GM23338 (cell line): ENCODE results near the gene GNPTAB. TPM values are rescaled to one million over a fixed set of nuclear protein-coding genes. Genes with fewer than 3 reads are reported as not detected.

ENCODE experiments used
- ATAC-seq: fragments of 200-7000 bp; cut with Tn5 transposase; 3 replicates; pipeline ENCODE4 v1.9.1; 2020
- DNase-seq: peaks from one replicate; pipeline ENCODE4 v3.0.0-alpha.2; 2015; ENCODE audit warnings: low spot score
- H2AFZ ChIP-seq: fragments of 200-600 bp; sonication (generic); 2 replicates; pipeline ENCODE4 v1.8.0; 2016; ENCODE audit warnings: antibody characterized with exemption, mild to moderate bottlenecking, moderate library complexity
- H3F3A ChIP-seq: fragments of 200-600 bp; sonication (generic); replicated peaks from 2 replicates; pipeline ENCODE4 v1.8.0; 2017; ENCODE audit warnings: antibody characterized with exemption, mixed run types, low read depth
- H3K27ac ChIP-seq: fragments of 200-600 bp; sonication (generic); 2 replicates; pipeline ENCODE4 v1.6.1; 2016; ENCODE audit warnings: low read depth
- H3K27me3 ChIP-seq: fragments of 200-600 bp; sonication (generic); 2 replicates; pipeline ENCODE4 v1.8.0; 2016; ENCODE audit warnings: mild to moderate bottlenecking, mixed run types, moderate library complexity; ENCODE audit not compliant: insufficient read depth
- H3K36me3 ChIP-seq: fragments of 200-600 bp; sonication (generic); 2 replicates; pipeline ENCODE4 v1.8.0; 2016; ENCODE audit warnings: mild to moderate bottlenecking; ENCODE audit not compliant: insufficient read depth
- H3K4me1 ChIP-seq: fragments of 200-600 bp; sonication (generic); 2 replicates; pipeline ENCODE4 v1.8.0; 2016; ENCODE audit warnings: mild to moderate bottlenecking, moderate library complexity; ENCODE audit not compliant: insufficient read depth
- H3K4me2 ChIP-seq: fragments of 200-600 bp; sonication (generic); 2 replicates; pipeline ENCODE4 v1.7.1; 2017; ENCODE audit warnings: mixed run types
- H3K4me3 ChIP-seq: fragments of 200-600 bp; sonication (generic); 2 replicates; pipeline ENCODE4 v1.6.1; 2016; ENCODE audit warnings: mixed run types
- H3K79me2 ChIP-seq: fragments of 200-600 bp; sonication (generic); replicated peaks from 2 replicates; pipeline ENCODE4 v1.8.0; 2017; ENCODE audit warnings: mild to moderate bottlenecking; ENCODE audit not compliant: insufficient read depth
- H3K9me2 ChIP-seq: fragments of 200-600 bp; sonication (generic); 2 replicates; pipeline ENCODE4 v1.8.0; 2017; ENCODE audit not compliant: insufficient read depth
- H4K20me1 ChIP-seq: fragments of 200-600 bp; sonication (generic); replicated peaks from 2 replicates; pipeline ENCODE4 v1.8.0; 2017; ENCODE audit warnings: mild to moderate bottlenecking; ENCODE audit not compliant: insufficient read depth
- H3K27ac Mint-ChIP-seq: 2 replicates; pipeline ENCODE4 v1.8.0; 2020; ENCODE audit warnings: inconsistent platforms, mild to moderate bottlenecking, moderate library complexity, mixed read lengths
- H3K27me3 Mint-ChIP-seq: 3 replicates; pipeline ENCODE4 v1.8.0; 2022; ENCODE audit warnings: low read depth, mild to moderate bottlenecking, moderate library complexity, mixed read lengths, inconsistent platforms; ENCODE audit not compliant: insufficient read depth, poor library complexity
- H3K36me3 Mint-ChIP-seq: 3 replicates; pipeline ENCODE4 v1.8.0; 2021; ENCODE audit warnings: low read depth, mild to moderate bottlenecking, inconsistent platforms, moderate library complexity, mixed read lengths
- H3K4me1 Mint-ChIP-seq: 3 replicates; pipeline ENCODE4 v1.8.0; 2020; ENCODE audit warnings: mild to moderate bottlenecking, inconsistent platforms, mixed read lengths
- H3K4me3 Mint-ChIP-seq: 3 replicates; pipeline ENCODE4 v1.8.0; 2021; ENCODE audit warnings: moderate library complexity, mild to moderate bottlenecking, inconsistent platforms, mixed read lengths
- H3K9me3 Mint-ChIP-seq: 3 replicates; pipeline ENCODE4 v1.8.0; 2020; ENCODE audit warnings: moderate library complexity, mild to moderate bottlenecking, inconsistent platforms, mixed read lengths
- CREB1 ChIP-seq: fragments of 250-450 bp; sonication (Bioruptor Pico); IDR thresholded peaks from 2 replicates; pipeline ENCODE4 v1.5.0; 2020; ENCODE audit warnings: low read depth, mild to moderate bottlenecking, moderate library complexity
- CTCF ChIP-seq, 2 experiments: fragments of 200-600 bp in 1 of 2; sonication (generic) in 1 of 2; conservative IDR thresholded peaks; 2 replicates each; pipeline versions ENCODE4 v1.5.1 to v1.6.1; 2016 to 2017; ENCODE audit warnings: antibody characterized with exemption in 2 of 2, low read depth in 2 of 2, mild to moderate bottlenecking in 2 of 2, moderate library complexity in 1 of 2
- ETS1 ChIP-seq: IDR thresholded peaks from 2 replicates; pipeline ENCODE4 v1.6.1; 2016; ENCODE audit warnings: antibody characterized with exemption
- EZH2 ChIP-seq: fragments of 200-600 bp; sonication (generic); IDR thresholded peaks from one replicate; pipeline ENCODE4 v1.8.0; 2017; ENCODE audit warnings: antibody characterized with exemption, mild to moderate bottlenecking, low read depth; ENCODE audit not compliant: unreplicated experiment
- POLR2AphosphoS5 ChIP-seq: IDR thresholded peaks from 2 replicates; pipeline ENCODE4 v1.6.1; 2016; ENCODE audit warnings: antibody characterized with exemption, low read depth
- ZNF114 ChIP-seq: fragments of 250-450 bp; sonication (Bioruptor Pico); IDR thresholded peaks from 2 replicates; pipeline ENCODE4 v1.5.0; 2020; ENCODE audit warnings: mild to moderate bottlenecking, moderate library complexity
- ZNF331 ChIP-seq: fragments of 250-450 bp; sonication (Bioruptor Pico); IDR thresholded peaks from 2 replicates; pipeline ENCODE4 v1.5.0; 2020; ENCODE audit warnings: low read depth, mild to moderate bottlenecking, moderate library complexity
- ZNF462 ChIP-seq: fragments of 250-450 bp; sonication (Bioruptor Pico); IDR thresholded peaks from 2 replicates; pipeline ENCODE4 v1.5.0; 2020; ENCODE audit warnings: mild to moderate bottlenecking, moderate library complexity
- polyA plus RNA-seq: library from polyadenylated mRNA; unstranded; fragments of >200 nt; fragmentation: Nextera tagmentation; extraction: Ambion mirVana; gene quantifications from 2 replicates; pipeline ENCODE4 v1.2.1, GENCODE V29; 2016
- total RNA-seq: library from RNA; depleted of rRNA; stranded (reverse); fragments of >200 nt; shearing (Covaris generic); gene quantifications from 2 replicates; pipeline ENCODE4 v1.2.3, GENCODE V29; 2014

GNPTAB gene
- total and polyA plus RNA-seq, 2 experiments from 2014 or later: 23.6 to 58.3 TPM

GRCh38 chr12:101876861-101877805 is 46.4 kb upstream of the GNPTAB start, which contains the start of gene DRAM1:
Gene DRAM1, plus strand, starts transcription at chr12:101877580. Its CDS starts 210 bp downstream, at chr12:101877790.
- peak within 1 kb of the TSS; percentile 76 for H3K4me3 Mint-ChIP-seq
- H3K27me3 Mint-ChIP-seq: peaks cover 15% of the 10 kb centered on the region
- Histone ChIP-seq H3K4me3 (peak within 1 kb of the TSS; percentile 78), H3K36me3 (no peaks in the 10 kb centered on the region), H3K9me2 (no peaks in the 10 kb centered on the region), H3K79me2 (no peaks in the 10 kb centered on the region), H4K20me1 (no peaks in the 10 kb centered on the region), H3K27ac (no peak within 1 kb of the TSS), H3K4me2 (peak within 1 kb of the TSS; percentile 88), H2AFZ (peak within 1 kb of the TSS; percentile 95), H3K27me3 (peaks cover 26% of the 10 kb centered on the region), H3F3A (0 out of 2 replicates have a peak, but pooled peaks cover 4% of the 10 kb centered on the region), H3K4me1 (peaks cover 5% of the 10 kb centered on the region; the same call in 1 of the 2 replicates)
- peaks cover 5% of the 10 kb centered on the region for H3K4me1 Mint-ChIP-seq
- DNase-seq (peak; percentile 90), ATAC-seq (peak; percentile 91)
- no peaks in the 10 kb centered on the region; the same call in 2 of the 3 replicates for H3K36me3 Mint-ChIP-seq
- H3K9me3 Mint-ChIP-seq: no peaks in the 10 kb centered on the region
- TF ChIP-seq EZH2 (no peak), POLR2AphosphoS5 (peak; percentile 57), CREB1 (CRISPR knock-in tag) (peak; percentile 2), ZNF114 (CRISPR knock-in tag) (no peak)
- no peak within 1 kb of the TSS for H3K27ac Mint-ChIP-seq

- no peaks in the 10 kb centered on the region for H4K20me1 ChIP-seq
- Mint-ChIP-seq H3K9me3 (no peaks in the 10 kb centered on the region), H3K27me3 (peaks cover 15% of the 10 kb centered on the region), H3K4me1 (peaks cover 5% of the 10 kb centered on the region), H3K36me3 (no peaks in the 10 kb centered on the region; the same call in 2 of the 3 replicates), H3K4me3 (peak overlapping the region; percentile 76), H3K27ac (no peak overlapping the region)
- peak overlapping the region; percentile 78 for H3K4me3 ChIP-seq
- H3K27ac ChIP-seq: no peak overlapping the region
- DNase-seq (peak; percentile 6), ATAC-seq (no peak)
- no peaks in the 10 kb centered on the region for H3K36me3 ChIP-seq
- H3K27me3 ChIP-seq: peaks cover 26% of the 10 kb centered on the region
- TF ChIP-seq ZNF462: no peak
- no peak for TF ChIP-seq CTCF (conservative IDR thresholded peaks at IDR 0.05; ENCODE audit: low read depth in 2 of 2)
- TF ChIP-seq ZNF331 (CRISPR knock-in tag): no peak
- TF ChIP-seq ETS1: no peak
- TF ChIP-seq EZH2: no peak
- no peak for TF ChIP-seq CREB1 (CRISPR knock-in tag)
- peak overlapping the region; percentile 95 for H2AFZ ChIP-seq
- no peaks in the 10 kb centered on the region for H3K9me2 ChIP-seq
- H3K79me2 ChIP-seq: no peaks in the 10 kb centered on the region
- H3K4me2 ChIP-seq: peak overlapping the region; percentile 88
- H3K4me1 ChIP-seq: peaks cover 5% of the 10 kb centered on the region; the same call in 1 of the 2 replicates
- H3F3A ChIP-seq: 0 out of 2 replicates have a peak, but pooled peaks cover 4% of the 10 kb centered on the region
These were observed 45.6 kb upstream of the GNPTAB start for GRCh38 chr12:101876322-101876860.
